A673 (cell line): Measurements from ENCODE around the gene MOB3A.

ENCODE experiments used
- CTCF ChIP-seq: fragments of 300-800, 200-600 bp; sonication (generic); conservative IDR thresholded peaks from 2 replicates; pipeline ENCODE4 v1.5.1; 2017; ENCODE audit warnings: low read depth, mild to moderate bottlenecking, antibody characterized with exemption, low read length, moderate library complexity, mixed read lengths
- EZH2 ChIP-seq: fragments of 200-600 bp; sonication (generic); IDR thresholded peaks from 2 replicates; pipeline ENCODE4 v1.6.1; 2017; ENCODE audit warnings: borderline replicate concordance, low read depth, mild to moderate bottlenecking, mixed read lengths, antibody characterized with exemption, low read length; ENCODE audit not compliant: poor library complexity, severe bottlenecking

GRCh38 chr19:2044709-2045500 is 51.2 kb downstream of the MOB3A start:
- no peak for TF ChIP-seq EZH2
- TF ChIP-seq CTCF = no peak
